Measurements from ENCODE around the gene PPM1F.

PPM1F gene, protein sequence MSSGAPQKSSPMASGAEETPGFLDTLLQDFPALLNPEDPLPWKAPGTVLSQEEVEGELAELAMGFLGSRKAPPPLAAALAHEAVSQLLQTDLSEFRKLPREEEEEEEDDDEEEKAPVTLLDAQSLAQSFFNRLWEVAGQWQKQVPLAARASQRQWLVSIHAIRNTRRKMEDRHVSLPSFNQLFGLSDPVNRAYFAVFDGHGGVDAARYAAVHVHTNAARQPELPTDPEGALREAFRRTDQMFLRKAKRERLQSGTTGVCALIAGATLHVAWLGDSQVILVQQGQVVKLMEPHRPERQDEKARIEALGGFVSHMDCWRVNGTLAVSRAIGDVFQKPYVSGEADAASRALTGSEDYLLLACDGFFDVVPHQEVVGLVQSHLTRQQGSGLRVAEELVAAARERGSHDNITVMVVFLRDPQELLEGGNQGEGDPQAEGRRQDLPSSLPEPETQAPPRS

DNA sequence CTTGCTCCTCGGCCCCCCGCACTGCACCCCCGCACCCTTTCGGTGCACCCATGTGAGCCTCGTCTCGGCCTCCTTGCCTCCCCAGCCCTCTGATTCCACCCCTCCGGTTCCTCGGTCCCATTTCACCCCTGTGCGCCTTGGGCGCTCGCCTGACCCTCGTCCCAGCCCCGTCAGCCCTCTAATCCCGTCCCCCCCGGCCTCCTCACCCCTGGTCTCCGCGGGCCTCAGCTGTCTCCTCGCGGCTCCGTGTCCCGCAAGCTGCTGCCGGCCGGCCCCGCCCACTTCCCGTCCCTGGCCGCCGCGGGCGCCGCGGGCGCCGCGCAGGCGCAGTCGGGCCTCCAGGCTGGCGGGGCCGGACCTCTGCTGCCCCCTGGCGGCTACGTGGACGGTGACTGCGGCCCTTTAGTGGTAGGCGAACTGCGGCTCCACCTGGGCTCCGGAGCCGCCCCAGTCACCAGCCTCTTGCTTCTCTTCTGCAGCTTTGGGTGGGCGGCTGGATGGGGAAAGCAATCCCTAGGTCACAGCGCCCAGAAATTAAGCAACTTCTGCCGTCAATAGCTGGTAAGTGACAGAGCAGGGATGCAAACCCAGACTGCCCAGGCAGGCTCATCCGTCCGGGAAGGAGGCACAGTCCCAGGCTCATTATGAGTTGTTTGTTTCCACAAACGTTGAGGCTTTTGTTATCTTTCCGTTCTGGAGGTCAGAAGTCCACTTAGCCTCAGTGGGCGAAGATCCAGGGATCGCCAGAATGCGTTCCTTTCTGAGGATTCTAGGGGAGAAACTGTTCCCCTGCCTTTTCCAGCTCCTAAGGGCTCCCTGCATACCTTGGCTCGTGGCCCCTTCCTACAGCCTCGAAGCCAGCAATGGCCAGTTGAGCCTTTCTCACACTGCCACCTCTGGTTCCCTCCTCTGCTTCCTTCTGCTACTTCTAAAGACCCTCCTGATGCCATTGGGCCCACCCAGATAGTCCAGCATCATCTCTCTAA lies at the start of gene PPM1F:
PPM1F (minus strand) TSS at position 263 of the 986 bp plus-strand sequence. CDS start 6,800 bp downstream, outside the sequence.
- DNase-seq, result peak; percentile 85 to 89

DNA sequence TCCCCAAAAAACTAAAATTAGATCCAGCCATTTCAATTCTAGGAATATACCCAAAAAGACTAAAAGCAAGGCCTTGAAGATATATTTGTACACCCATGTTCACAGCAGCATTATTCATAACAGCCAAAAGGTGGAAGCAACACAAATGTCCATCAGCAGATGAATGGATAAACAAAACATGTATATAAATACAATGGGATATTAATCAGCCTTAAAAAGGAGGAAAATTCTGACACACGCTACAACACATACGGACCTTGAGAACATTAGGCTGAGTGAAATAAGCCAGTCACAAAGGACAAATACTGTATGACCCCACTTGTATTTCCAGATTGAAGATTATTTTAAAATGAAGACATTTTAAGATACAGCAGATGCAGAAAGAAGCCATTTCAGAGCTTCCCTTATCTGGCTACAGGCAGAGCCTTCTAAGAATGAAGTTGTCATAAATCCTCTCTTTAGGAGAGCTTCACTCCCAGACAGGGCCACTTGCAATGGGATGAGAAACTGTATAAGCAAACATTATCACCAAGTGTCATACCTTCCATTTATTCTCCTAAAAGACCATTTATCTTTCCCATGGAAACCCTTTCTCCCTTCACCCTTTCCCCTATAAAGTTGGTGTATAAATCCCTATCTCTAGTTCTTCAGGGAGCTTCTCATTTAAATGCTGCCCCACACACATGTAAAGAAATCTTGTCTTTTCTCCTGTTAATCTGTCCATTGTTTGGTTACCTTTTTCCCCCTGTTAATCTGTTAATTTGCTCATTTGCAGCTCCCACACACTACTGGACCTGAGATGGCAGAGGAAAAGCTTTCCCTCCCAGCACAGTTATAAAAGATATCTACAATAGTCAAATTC lies 49.2 kb upstream of the PPM1F start:
- DNase-seq, result no peak

DNA sequence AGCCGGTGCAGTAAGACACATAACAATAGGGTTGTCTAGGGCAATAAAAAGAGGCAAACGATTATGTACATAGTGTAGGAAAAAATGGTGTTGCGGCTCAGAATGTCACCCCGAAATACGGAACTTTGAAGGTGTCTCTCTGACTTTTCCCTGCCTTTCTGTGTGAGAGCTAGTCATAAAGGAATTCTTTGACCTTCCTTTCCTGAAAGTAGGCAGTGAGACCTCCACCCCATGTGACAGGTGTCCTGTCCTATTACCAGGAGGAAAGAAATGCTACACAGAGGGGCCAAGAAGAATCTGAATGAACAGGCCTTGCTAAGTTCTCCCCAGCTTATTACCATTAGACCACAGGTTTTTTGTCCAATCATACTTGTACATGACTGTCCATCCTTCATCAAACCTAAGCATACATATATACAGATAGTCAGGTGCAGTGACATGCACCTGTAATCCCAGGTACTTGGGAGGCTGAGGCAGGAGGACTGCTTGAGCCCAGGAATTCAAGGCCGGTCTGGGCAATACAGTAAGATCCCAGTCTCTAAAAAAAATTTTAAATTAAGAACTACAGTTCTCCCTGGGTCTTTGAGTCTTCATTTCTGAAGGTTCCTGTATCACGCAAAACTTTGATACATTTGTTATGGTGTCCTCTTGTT lies 46.1 kb upstream of the PPM1F start:
- no peak for DNase-seq

DNA sequence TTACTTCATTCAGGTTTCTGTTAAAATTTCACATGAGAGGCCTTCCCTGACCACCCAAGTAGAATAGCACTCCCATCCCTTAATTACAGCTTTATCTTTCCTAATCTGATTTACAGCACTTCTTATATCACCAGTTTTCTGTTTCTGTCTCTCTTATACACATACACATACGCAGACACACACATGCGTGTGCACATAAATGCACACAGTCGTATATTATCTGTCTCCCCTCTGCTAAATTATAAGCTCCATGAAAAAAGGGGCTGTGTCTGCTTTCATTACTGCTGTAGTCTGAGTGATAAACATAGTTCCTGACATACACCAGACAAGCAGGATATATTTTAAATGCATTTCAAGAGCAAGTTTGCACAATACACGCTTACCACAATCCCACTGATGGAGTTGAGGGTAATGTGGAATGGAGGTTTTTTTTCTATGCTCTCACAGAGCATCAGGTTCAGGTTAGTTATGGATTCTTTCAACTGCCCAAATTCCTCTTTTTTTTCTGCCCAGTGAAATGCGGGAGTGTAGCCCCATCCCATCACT lies 43.6 kb upstream of the PPM1F start:
- DNase-seq, result no peak

DNA sequence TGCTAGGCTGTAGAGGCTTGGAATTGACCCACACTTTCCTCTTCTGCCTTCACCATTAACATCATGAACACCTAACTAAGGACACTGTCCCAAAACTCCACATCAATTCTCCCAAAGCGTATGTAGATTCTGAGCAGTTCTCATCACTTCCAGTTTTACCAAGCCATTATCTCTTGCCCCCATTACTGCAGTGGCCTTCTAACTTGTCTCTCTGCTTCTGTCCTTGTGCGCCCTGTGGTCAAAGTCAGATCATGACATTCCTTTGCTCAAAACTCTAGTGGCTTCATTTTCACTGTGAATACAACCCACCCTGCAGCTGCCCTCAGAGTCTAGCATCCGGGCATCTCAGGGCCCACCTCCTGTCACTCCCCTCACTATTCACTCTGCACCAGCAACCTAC lies 43.0 kb upstream of the PPM1F start:
- no peak for DNase-seq

DNA sequence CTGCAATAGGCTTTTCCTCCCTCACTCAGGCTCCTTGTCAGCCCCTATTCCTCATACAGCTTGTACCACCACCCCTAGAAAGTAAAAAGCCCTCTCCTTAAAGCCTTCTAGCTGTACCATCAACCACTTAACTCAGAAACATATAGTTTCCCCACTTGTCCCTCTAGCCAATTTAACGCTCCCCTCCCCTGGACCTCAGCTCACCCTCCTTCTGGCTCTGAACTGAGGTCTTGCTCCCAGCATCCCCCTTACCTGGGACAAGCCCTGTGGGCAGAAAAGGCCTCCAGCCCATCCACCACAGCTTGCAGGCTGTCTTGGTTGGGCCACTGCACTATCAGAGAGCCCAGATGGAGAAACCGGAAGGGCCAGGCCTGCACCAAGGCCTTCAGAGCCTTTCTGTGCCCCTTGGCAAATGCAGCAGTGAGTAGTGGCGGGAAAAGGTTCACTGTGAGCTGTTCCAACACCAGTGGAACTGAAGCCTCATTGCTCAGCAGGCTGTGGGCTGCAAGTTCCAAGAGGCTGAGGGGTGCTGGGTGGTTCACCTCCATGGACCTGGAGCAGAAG lies 42.3 kb upstream of the PPM1F start:
- DNase-seq, result no peak

DNA sequence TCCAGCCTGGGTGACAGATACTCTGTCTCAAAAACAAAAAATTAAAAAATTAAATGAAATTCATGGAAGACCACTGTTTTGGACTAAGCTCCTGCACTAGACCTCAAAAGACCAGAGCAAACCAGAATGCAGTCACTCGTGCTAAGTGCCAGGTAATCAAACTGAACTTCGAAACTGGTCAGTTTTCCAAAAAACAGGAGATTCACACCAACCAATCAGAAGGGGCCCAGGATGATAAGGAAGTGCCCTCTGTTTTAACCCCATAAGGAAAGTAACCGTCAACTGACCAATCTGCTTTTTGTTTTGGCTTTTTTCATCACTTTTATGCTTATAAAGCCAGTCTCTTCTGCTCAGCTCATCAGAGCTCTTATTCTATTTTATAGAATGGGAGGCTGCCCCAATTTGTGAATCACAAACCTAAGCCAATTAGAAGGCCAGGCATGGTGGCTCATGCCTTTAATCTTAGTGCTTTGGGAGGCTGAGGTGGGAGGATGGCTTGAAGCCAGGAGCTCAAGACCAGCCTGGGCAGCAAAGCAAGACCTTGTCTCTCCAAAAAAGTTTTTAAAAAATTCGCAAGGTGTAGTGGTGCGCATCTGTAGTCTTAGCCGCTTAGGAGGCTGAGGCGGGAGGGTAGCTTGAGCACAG lies 40.1 kb upstream of the PPM1F start:
- DNase-seq, result no peak

DNA sequence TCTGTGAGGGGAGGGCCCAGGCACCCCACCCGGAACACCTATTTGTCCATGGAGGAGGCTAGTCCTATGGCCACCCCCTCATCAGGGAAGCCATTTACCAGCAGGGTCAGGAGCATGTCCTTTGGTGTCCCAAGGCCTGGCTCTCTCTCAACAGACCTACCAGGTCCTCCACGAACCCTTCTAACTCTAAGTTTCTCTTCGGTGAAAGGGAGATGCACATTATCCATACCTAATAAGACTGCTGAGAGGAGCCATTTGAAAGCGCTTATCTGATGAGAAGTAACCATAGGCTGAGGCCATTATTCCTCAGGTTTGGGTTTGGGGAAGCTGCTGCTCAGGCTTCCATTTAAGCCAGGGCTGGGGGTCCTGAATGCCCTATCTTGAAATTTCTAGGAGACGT lies 39.1 kb upstream of the PPM1F start:
- no peak for DNase-seq

DNA sequence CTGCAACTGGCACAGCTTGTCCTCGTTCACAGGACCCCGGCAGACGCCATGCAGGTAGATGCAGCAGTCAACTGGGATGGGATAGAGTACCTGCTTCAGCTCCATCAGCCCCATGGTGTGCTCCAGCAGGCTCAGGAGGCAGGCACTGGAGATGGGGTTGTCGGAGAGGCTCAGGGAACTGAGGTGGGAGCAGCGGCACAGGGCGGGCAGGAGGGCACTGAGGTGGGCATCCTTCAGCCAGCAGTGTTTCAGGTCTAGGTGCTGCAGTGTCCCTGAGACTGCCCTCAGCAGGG lies 38.6 kb upstream of the PPM1F start:
- no peak for DNase-seq

DNA sequence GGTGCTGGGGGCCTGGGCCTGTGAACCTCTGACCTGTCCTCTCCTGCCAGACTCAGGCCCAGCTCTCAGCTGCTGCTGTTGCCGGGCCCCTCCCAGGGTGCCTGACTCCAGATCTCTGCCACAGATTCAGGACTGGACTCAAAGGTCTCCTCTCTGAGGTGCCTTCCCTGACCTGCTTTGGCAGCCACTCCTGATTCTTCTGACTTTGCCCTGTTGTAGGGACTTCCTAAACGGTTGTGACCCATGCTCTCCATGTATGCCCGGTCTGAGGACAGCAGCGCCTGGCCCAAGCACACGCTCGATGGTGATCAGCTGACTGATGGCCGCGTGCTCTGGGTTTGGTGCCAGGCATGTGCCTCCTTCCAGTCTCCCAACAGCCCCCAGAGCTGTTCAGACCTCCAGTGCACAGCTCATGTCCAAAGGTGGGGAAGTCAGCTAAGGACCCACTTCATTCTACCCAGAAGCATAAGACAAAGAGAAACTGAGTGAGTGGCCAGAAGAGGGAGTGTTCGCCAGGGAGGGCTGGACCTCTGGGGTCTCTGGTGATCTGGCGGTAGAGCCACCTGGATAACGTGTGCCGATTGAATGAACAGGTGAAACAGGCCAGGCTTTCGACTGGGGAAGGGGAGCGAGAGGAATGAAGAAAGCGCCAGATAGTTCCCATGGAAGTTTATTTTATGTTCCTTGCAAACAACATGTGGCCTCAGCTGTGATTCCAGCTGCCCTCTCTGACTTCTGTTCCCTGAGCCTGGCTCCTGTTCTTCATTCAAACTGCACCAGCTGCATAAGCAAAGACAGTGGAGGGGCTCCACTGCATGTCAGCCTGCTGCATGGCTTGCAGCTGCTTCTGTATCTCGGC lies 38.0 kb upstream of the PPM1F start:
- no peak for DNase-seq

DNA sequence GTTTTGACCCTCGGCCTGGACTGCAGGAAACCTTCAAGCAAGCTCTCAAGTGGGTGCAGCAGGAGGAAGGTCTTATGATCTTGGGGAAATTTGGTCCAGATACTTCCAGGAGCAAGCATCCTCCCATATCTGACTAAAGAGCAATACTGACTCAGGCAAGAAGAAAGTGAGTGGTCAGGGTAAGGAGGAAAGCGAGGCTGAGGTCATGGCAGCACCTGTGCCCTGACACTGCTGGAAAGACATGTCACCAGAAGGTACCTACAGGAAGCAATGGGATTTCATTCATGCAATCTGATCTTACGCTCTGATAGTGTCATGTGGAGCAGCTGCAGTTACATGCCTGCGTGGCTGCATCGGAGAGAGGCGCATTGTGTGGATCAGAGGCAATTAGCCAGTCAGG lies 36.4 kb upstream of the PPM1F start:
- no peak for DNase-seq

DNA sequence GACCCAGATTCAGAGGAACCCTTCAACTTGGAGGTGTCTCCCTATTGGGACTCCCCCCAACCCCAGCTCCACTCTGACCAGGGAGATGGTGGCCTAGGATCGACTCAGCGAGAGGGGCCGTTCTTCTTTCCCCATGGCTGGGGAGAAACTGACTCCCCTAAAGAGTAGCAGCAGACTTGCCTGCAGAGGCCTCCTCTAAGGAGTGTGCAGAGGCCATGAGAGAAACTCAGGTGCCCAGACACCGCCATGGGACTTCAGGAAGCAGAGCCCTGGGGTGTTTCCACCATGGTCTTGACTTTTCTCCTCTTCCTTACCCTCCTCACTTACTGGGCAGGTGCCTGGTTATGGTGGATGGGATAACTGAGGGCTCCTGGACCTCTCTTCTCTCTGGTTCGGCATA lies 32.6 kb upstream of the PPM1F start:
- no peak for DNase-seq

DNA sequence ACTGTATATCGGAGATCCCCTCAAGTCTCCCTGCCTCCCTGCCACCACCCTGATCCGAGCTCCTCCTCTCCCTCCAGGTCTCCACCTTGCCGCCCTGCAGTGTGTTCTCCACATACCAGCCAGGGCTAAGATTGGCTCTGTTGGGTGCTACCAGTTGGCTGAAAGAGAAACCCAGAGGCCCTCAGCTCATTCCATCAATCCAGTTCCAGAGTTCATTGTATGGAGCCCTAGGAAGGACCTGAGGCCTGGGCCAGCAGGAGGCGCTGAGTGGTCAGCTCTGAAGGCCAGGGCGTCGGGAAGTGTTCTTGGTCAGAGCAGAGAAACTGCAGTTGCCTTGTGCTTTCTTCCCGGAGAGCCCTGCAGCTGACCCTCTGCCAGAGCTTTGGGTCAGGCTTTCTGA lies 32.1 kb upstream of the PPM1F start:
- DNase-seq, result no peak

DNA sequence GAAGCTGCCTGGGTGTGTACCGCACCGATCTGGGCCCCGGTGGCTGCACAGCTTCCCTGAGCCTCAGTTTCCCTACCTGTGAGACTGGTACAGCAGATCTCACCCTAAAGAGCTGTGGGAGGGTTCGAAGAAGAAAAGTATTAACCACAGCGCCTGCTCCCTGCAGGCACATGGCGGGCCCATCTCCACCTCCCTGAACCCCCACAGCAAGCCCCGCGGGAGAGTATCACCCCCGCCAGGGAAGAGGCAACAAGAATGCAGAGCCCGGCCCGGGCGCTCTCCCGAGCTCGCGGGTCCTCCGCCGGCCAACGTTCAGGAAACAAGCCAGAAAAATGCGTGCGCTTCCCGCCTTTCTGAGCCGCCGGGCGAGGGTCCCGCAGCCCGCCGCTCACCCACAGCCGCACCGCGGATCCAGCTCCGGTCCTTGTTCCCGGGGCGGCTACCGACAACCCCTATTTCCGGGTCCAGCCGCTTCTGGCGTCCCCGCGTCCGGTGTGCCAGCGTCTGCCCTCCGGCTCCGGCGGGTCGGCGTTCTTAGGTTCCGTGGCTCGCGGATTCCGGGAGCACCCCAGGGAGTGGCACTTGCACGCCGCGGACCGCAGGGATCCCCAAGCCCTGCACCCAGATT lies 29.8 kb upstream of the PPM1F start, which contains the start of gene TOP3B:
TOP3B (minus strand) TSS at position 450 of the 628 bp plus-strand sequence. CDS start 7,078 bp downstream, outside the sequence.
- peak; percentile 32 to 87 for DNase-seq

DNA sequence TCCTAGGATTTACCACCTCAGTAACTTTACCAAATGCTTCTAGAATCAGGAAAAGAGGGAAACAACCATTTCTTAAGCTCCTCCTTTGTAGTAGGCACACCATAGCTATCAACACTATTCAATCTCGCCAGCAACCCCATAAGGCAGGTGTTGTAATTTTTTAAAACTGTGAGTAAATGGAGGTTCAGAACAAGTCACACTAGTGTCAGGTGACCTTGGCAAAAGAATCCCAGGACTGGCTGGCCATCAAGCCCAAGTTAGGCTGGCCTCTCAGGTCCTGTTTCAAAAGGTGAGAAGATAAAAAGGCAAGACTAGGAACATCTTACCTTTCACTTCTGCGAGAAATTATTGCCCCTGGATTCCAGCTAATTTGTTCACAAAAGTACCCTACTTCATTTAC lies 29.2 kb upstream of the PPM1F start:
- no peak for DNase-seq

DNA sequence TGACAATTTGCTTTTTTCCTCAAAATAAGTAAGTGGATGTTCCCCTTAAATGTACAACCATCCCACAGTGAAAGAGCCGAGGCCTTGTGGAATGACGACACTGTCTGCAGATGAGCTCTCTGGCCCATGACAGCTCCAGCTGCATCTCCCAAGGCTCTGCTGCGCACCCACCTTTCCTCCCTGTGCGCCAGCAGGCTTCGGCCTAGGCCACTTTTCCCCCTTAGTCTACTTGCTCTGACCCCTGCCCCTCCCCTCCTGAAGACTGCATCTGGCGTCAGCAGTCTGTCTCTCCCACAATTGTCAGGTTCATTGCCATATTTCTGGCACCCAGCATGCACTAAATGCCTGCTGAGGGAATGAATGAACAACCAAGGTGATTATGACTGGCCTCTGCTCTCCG lies 27.9 kb upstream of the PPM1F start:
- DNase-seq, result no peak

DNA sequence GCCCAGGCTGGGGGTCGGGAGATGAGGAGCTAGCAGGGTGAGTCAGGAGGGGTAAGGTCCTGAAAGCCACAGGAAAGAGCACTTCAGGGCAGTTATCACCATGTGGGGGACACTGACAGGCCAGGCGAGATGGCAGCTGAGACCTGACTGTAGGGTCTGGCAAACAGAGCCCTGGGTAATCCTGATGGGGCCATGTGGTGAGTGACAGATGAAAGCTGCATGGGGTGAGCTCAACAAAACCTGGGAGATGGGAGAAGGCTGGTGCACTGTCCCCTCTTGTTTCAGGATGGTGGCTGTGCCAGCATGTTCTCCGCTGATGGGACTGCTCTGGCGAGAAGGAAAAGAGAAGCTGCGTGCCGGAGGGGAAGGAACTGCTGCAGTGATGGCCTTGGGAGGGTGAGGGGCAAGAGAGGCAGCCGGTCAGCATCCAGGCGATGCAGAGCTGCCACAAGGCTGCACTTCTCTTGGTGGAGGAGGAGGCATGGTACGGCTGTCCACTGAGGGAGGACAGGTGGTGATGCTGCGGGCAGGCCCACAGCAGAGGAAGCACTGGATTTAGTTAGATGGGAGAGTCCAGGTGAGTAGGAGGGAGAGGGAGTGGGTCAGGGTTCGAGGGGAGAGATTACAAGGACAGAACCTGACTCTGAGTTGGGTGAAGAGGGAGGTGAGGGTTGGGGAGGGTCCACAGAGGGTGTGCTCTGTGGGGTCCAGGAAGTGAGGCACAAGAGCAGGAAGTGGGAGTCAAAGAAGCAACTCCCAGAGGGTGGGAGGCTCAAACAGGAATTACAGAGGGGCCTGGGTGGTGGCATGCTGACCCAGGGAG lies 26.1 kb upstream of the PPM1F start:
- no peak for DNase-seq

DNA sequence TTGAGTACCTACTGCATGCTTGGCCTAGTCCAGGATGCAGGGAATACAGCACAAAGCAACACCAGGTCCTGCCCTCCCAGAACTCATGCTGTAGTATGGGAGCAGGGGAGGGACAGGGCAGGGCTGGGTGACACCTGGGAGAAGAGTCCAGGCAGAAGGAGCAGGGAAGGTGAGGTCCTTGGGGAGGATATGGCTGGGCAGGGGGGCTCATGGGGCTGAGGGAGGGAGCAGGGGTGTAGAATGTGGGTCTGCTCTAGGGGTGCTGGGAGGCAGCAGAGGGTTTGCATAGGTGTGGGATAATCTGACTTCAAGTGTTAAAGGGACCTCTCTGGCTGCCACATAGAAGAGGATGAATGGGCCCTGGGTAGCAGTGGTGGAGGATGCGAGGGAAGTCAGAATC lies 25.2 kb upstream of the PPM1F start:
- DNase-seq, result no peak

Measured in NCI-H446 (cell line).